Measurements from ENCODE around the gene PSRC1. TPM values are rescaled to one million over a fixed set of nuclear protein-coding genes. Genes with fewer than 3 reads are reported as not detected.
"Not testable (repeated sequence)": the region's sequence is repeated elsewhere in the genome, so short reads cannot be mapped to it uniquely, and the experiment has no call there.

PSRC1 gene
- total RNA-seq, 3 donors from 2014 or later, result 0.24 to 0.51 (median 0.37) TPM

GRCh38 chr1:109304226-109304920 is 21.4 kb upstream of the PSRC1 start:
- no peaks in the 10 kb centered on the region for H3K36me3 Mint-ChIP-seq (ENCODE audit: insufficient read depth)
- no peak for DNase-seq
- no peaks in the 10 kb centered on the region for H3K4me1 Mint-ChIP-seq (ENCODE audit: low read depth)
- ATAC-seq, result no peak
- no peaks in the 10 kb centered on the region for H3K9me3 Mint-ChIP-seq
- H3K4me3 Mint-ChIP-seq, result no peak overlapping the region
- peaks cover 13% of the 10 kb centered on the region for H3K27me3 Mint-ChIP-seq (ENCODE audit: low read depth)

DNA sequence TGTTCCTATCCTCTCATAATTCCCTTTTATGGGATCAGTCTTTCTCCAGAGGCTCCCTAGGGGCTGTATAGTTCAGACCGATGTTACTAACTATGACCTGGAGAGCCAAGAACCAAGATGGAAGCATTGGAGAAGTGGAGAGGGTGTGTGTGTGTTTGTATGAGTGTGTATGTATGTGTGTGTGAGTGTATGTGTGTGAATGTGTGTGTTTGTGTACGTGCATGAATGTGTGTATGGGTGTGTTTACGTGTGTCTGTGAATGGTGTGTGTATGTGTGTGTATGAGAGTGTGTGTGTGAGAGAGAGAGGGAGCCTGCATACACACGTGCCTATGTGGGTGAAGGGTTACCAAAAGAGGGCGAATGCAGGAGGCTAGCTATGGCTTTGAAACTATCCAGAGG is 18.9 kb upstream of the PSRC1 start:
- no peaks in the 10 kb centered on the region for H3K9me3 Mint-ChIP-seq
- no peak for ATAC-seq
- peaks cover 13% of the 10 kb centered on the region for H3K27me3 Mint-ChIP-seq (ENCODE audit: low read depth)
- H3K36me3 Mint-ChIP-seq (ENCODE audit: insufficient read depth), result no peaks in the 10 kb centered on the region
- no peak overlapping the region for H3K4me3 Mint-ChIP-seq
- no peak for DNase-seq
- no peaks in the 10 kb centered on the region for H3K4me1 Mint-ChIP-seq (ENCODE audit: low read depth)

- no peaks in the 10 kb centered on the region for H3K36me3 Mint-ChIP-seq (ENCODE audit: insufficient read depth)
- ATAC-seq (no peak), DNase-seq (no peak)
- peaks cover 15% of the 10 kb centered on the region for H3K27me3 Mint-ChIP-seq (ENCODE audit: low read depth)
- H3K4me1 Mint-ChIP-seq (ENCODE audit: low read depth), result no peaks in the 10 kb centered on the region
- no peaks in the 10 kb centered on the region for H3K9me3 Mint-ChIP-seq
- H3K4me3 Mint-ChIP-seq, result no peak overlapping the region
Measured at GRCh38 chr1:109300650-109301151, 17.8 kb upstream of the PSRC1 start.

DNA sequence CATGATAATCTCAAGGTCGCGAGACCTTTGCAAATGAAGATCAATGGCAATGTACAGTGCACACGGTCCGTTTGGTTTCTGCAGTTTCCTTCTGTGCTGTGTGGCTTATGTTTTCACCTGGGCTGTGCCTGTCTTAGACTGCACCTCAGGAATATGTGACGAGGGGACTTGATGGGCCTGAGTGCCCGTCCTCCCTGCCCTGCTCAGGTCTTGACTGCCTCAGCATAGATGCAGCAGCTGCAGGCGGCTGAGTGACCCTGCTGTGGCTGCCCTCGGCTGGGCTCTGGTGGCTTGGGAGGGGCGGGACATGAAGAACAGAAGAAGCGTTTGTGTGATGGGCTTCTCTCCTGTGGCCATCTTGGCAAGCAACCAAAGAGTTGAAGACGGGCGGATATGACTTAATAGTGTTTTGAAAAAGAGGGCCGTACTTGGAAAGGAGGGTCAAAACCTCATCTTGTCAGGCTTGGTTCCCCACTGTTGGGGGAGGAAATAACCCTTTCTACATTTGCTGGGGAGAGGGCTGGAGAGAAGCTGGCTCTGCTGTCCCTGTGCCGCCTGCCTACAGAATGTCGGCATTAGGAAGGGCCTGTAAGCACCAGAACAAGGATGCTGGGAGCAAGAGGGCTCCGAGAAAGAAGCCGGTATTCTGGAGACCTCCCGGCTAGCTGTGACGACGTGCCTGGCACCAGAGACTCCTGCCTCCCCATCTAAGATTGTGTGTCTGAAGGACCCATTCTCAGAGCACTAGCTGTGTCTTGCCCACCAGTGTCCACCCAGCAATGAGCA is 16.8 kb upstream of the PSRC1 start:
- no peak for DNase-seq
- H3K4me3 Mint-ChIP-seq, result no peak overlapping the region
- no peaks in the 10 kb centered on the region for H3K4me1 Mint-ChIP-seq (ENCODE audit: low read depth)
- peaks cover 16% of the 10 kb centered on the region for H3K27me3 Mint-ChIP-seq (ENCODE audit: low read depth)
- no peak for ATAC-seq
- no peaks in the 10 kb centered on the region for H3K36me3 Mint-ChIP-seq (ENCODE audit: insufficient read depth)
- H3K9me3 Mint-ChIP-seq, result no peaks in the 10 kb centered on the region

DNA sequence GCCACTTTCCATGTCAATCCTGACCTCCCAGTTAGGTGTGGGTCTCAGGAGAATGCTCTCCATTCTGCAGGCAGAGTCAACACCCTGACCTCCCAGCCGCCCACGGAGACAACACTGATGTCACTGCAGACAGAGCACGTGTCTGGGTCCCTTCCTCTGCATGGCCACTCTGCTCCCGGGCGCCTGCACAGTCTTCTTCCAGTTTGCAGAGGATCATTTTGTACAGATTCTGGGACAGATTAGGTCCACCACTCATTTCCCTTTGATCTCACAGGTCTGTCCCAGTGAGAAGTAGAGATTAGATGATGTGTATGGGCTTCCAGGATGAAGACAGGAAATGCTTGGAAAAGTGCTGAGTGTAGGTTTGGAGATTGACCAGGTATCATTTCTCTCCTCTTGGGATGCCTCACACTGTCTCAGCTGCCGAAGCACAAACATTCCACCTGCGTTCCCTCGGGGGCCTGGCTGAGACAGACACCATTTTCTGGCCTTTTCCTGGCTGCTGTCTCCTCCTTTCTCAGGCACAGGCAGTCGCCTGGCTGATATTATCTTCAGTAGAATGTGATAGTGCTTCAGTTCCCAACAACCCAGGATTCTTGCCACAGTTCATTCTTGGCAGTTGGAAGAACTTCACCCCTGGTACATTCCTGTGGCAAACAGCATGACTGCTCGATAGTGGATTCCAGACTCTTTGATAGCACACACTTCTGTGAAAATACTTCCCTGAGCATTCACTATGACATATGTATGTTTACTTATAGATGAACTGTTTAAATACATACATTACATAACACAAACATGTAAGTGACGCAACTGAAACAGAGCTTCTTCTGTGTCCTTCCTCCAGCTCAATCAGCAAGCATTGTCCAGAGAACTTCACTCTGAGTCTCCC is 16.0 kb upstream of the PSRC1 start:
- H3K36me3 Mint-ChIP-seq (ENCODE audit: insufficient read depth), result no peaks in the 10 kb centered on the region
- no peak overlapping the region for H3K4me3 Mint-ChIP-seq
- no peak for DNase-seq
- H3K27me3 Mint-ChIP-seq (ENCODE audit: low read depth), result peaks cover 17% of the 10 kb centered on the region
- no peak for ATAC-seq
- H3K4me1 Mint-ChIP-seq (ENCODE audit: low read depth), result no peaks in the 10 kb centered on the region
- H3K9me3 Mint-ChIP-seq, result no peaks in the 10 kb centered on the region

DNA sequence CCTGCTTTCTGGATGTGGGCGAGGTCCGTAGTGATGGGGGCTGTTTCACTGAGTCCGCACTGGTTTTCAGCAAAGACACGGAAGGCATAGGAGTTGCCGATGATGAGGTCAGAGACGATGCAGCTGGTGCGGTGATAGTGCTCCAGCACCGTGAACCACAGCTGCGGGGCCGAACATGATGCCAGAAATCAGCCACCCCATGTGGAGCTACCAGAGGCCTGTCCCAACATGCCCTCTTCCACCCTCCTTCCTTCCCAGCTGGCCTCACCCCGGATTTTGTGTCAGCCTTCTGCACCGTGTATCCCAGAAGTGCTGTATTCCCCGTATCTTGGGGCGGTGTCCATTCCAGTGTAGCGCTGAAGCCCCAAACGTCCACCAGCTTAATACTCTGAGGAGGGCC is 13.8 kb upstream of the PSRC1 start:
- no peaks in the 10 kb centered on the region for H3K9me3 Mint-ChIP-seq

GRCh38 chr1:109295712-109296415 is 12.9 kb upstream of the PSRC1 start:
- H3K4me1 Mint-ChIP-seq (ENCODE audit: low read depth), result no peaks in the 10 kb centered on the region
- H3K36me3 Mint-ChIP-seq (ENCODE audit: insufficient read depth), result no peaks in the 10 kb centered on the region
- H3K9me3 Mint-ChIP-seq, result no peaks in the 10 kb centered on the region
- H3K4me3 Mint-ChIP-seq, result no peak overlapping the region
- H3K27me3 Mint-ChIP-seq (ENCODE audit: low read depth), result peaks cover 20% of the 10 kb centered on the region
- ATAC-seq (no peak), DNase-seq (no peak)

More for the DNA sequence above, 13.8 kb upstream of the PSRC1 start:
- DNase-seq (no peak), ATAC-seq (no peak)
- no peak overlapping the region for H3K4me3 Mint-ChIP-seq
- H3K27me3 Mint-ChIP-seq (ENCODE audit: low read depth), result peaks cover 20% of the 10 kb centered on the region
- no peaks in the 10 kb centered on the region for H3K4me1 Mint-ChIP-seq (ENCODE audit: low read depth)
- no peaks in the 10 kb centered on the region for H3K36me3 Mint-ChIP-seq (ENCODE audit: insufficient read depth)

DNA sequence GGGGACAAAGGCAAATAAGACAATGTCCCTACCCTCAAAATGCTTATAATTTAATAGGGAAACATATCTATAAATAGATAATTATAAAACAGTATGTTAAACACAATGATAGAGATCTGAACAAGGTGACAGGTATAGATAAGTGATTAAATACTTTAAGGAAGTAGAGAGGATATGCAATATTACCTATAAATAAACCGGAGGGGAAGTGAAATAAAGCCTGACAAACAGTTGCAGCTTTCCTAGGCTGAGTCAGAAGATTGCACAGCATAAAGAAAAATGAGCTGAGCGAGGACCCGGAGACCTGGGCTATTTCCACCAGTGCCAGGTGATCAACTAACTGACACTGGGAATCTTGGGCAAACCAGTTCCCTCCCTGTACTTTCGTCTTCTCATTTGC is 11.5 kb upstream of the PSRC1 start:
- Mint-ChIP-seq H3K27me3 (ENCODE audit: low read depth) (peaks cover 16% of the 10 kb centered on the region), H3K4me3 (no peak overlapping the region), H3K9me3 (no peaks in the 10 kb centered on the region), H3K36me3 (ENCODE audit: insufficient read depth) (no peaks in the 10 kb centered on the region), H3K4me1 (ENCODE audit: low read depth) (no peaks in the 10 kb centered on the region)
- no peak for ATAC-seq
- no peak for DNase-seq

DNA sequence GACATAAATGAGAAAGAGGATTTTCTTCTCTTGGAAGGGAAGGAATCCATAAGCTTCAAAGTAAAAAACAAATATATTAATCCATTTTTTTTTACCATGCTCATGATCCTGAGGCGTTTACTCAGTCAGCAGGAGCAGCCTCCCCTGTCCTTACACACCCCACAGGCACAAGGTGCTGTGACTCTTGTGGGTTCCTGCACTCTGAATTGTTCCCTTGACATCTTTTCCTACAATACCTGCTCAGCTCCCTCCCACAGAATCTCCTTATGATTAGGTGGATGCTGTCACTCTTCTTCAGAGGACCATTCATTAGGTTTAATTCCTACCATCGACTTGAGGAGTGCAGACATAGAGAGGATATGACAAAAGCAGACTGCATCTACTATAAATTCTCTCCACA is 10.1 kb upstream of the PSRC1 start:
- Mint-ChIP-seq H3K27me3 (ENCODE audit: low read depth) (peaks cover 15% of the 10 kb centered on the region), H3K36me3 (ENCODE audit: insufficient read depth) (no peaks in the 10 kb centered on the region), H3K4me1 (ENCODE audit: low read depth) (no peaks in the 10 kb centered on the region), H3K4me3 (no peak overlapping the region), H3K9me3 (no peaks in the 10 kb centered on the region)
- ATAC-seq (no peak), DNase-seq (no peak)

DNA sequence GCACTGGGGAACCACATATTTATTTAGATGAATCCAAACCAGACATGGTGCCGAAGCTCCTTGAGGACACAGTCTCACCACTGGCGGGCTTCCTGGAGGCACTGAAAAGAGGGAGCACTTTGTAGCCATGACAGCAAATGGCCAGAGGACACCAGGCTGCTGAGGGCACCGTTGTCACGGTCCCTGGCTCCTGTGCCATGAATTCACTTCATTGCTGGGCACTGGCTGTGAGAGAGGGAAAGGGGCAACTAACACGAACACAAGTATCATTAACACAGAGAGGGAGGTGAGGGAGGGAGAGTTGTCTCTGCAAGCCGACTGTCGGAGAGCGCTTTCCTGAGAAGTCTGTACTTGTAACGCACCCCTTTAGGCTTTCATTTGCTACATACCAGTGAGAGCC is 9.4 kb upstream of the PSRC1 start:
- Mint-ChIP-seq H3K9me3 (no peaks in the 10 kb centered on the region), H3K4me3 (no peak overlapping the region), H3K27me3 (ENCODE audit: low read depth) (peaks cover 15% of the 10 kb centered on the region), H3K36me3 (ENCODE audit: insufficient read depth) (no peaks in the 10 kb centered on the region), H3K4me1 (ENCODE audit: low read depth) (no peaks in the 10 kb centered on the region)
- ATAC-seq (no peak), DNase-seq (no peak)

- no peaks in the 10 kb centered on the region for H3K9me3 Mint-ChIP-seq
- no peaks in the 10 kb centered on the region for H3K4me1 Mint-ChIP-seq (ENCODE audit: low read depth)
- H3K36me3 Mint-ChIP-seq (ENCODE audit: insufficient read depth), result no peaks in the 10 kb centered on the region
- H3K4me3 Mint-ChIP-seq, result no peak overlapping the region
- ATAC-seq (no peak), DNase-seq (no peak)
- H3K27me3 Mint-ChIP-seq (ENCODE audit: low read depth), result peaks cover 15% of the 10 kb centered on the region
Measured at GRCh38 chr1:109290998-109291397, 8.1 kb upstream of the PSRC1 start.

DNA sequence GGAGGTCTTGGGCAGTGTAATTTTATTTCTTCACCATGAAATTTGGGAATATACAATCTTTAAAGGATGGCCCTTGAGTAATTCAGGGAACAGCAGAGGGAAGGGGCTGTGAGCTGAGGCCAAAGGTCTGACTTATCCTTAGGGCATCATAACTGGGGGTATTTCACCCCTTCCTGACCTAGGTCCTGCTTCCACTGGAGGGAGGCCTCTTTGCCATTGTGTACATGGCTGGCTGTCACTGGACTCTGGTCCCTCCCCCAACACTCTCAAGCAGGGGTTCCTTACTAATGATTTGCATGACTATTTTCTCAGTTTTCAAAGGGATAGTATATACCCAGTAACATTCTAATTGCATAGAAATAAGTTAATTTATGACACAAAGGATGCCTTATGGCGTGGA is 7.2 kb upstream of the PSRC1 start:
- no peaks in the 10 kb centered on the region for H3K9me3 Mint-ChIP-seq
- ATAC-seq, result no peak
- peaks cover 10% of the 10 kb centered on the region for H3K27me3 Mint-ChIP-seq (ENCODE audit: low read depth)
- no peaks in the 10 kb centered on the region for H3K4me1 Mint-ChIP-seq (ENCODE audit: low read depth)
- DNase-seq, result no peak
- H3K36me3 Mint-ChIP-seq (ENCODE audit: insufficient read depth), result no peaks in the 10 kb centered on the region
- H3K4me3 Mint-ChIP-seq, result no peak overlapping the region

GRCh38 chr1:109286762-109287161 is 3.8 kb upstream of the PSRC1 start:
- not testable (repeated sequence) for ATAC-seq; H3K36me3 Mint-ChIP-seq (ENCODE audit: insufficient read depth); H3K27me3 Mint-ChIP-seq (ENCODE audit: low read depth); H3K9me3 Mint-ChIP-seq; DNase-seq; H3K4me3 Mint-ChIP-seq
- peaks cover 13% of the 10 kb centered on the region for H3K4me1 Mint-ChIP-seq (ENCODE audit: low read depth)

Data from activated T-cell treated with anti-CD3 and anti-CD28 coated beads, Interleukin-2, amount 50 U/mL, for 4 hours (primary cell).